Lower leg skin (tissue), 3 donors: ENCODE measurements around the gene CPPED1.

ENCODE experiments used
- CTCF ChIP-seq, 3 donors: fragments of 450-650 bp; IDR thresholded peaks; one replicate each; pipeline ENCODE4 v1.5.1; 2016; ENCODE audit warnings: antibody characterized with exemption in 3 of 3, mild to moderate bottlenecking in 3 of 3, moderate library complexity in 2 of 3
- POLR2A ChIP-seq, 2 donors: fragments of 450-650 bp; IDR thresholded peaks; one replicate each; pipeline ENCODE4 v1.6.1; 2016 to 2017; ENCODE audit warnings: antibody characterized with exemption in 2 of 2, mild to moderate bottlenecking in 1 of 2, moderate library complexity in 1 of 2

GRCh38 chr16:12625716-12626115, 178.0 kb downstream of the CPPED1 start:
- no peak for TF ChIP-seq CTCF (IDR thresholded peaks at IDR 0.05)
- TF ChIP-seq POLR2A (IDR thresholded peaks at IDR 0.05) = no peak
